GM19463 (cell line): Measurements from ENCODE around the gene TK2.
"Not testable (repeated sequence)": the region's sequence is repeated elsewhere in the genome, so short reads cannot be mapped to it uniquely, and the experiment has no call there.

Experiments
- ATAC-seq: cut with Tn5 transposase; IDR thresholded peaks from one replicate; pipeline ENCODE4 v1.9.1; 2021; ENCODE audit warnings: mild to moderate bottlenecking, moderate library complexity; ENCODE audit not compliant: unreplicated experiment

The TK2 gene

GRCh38 chr16:66574081-66574480 is 24.2 kb upstream of the TK2 start:
- no peak for ATAC-seq

DNA sequence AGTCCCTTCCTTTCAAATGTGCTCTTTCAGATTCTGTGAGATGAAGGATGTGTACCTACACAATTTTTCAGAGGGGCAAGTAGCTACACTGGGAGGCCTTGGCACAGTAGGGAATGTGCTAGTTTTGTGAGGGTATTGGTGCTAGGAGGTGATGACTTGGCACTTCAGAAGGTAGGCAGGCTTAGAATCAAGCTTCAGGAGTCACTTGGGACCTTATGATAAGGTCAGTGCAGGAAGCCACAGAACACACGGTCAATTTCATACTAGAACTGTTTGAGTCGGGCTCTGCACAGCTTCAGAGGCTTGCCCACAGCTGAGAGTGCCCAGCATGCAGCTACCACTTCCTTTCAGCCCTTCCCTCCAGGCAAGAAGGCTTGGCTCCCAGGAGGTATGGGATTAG is 22.4 kb upstream of the TK2 start:
- ATAC-seq, result no peak

GRCh38 chr16:66569827-66570405 is 20.0 kb upstream of the TK2 start:
- no peak for ATAC-seq

DNA sequence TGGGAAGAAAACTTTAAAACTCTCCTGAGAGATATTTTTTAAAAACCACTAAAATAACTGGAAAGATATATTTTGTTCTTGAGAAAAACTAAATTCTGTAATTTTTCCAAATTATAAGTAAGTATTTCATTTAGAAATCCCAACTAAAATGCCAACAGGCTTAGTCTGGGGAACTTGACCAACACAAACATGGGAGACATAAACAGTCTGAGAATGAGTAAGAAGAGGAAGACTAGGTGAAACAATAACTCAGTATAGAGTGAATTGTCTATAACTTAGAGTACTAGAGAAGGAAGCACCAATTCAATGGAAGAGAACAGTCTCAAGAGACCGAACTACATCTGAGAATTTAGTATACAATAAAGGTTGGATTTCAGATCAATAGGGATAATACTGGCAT is 19.2 kb upstream of the TK2 start:
- no peak for ATAC-seq

DNA sequence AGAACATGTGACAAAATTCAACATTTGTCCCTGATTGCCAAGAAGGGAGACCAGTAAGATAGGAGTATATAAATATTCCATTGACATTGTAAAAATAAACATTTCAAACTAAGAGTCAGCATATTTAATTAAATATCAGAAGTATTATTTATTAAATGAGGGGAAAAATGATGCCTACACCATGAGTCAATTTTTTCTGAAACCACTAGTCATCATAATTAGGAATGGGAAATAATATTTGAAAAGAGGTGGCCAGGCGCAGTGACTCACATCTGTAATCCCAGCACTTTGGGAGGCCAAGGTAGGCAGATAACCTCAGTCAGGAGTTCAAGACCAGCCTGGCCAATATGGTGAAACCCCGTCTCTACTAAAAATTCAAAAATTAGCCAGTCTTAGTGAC is 18.4 kb upstream of the TK2 start:
- ATAC-seq, result no peak

- not testable (repeated sequence) for ATAC-seq
These were observed 17.3 kb upstream of the TK2 start for GRCh38 chr16:66567270-66567669.

DNA sequence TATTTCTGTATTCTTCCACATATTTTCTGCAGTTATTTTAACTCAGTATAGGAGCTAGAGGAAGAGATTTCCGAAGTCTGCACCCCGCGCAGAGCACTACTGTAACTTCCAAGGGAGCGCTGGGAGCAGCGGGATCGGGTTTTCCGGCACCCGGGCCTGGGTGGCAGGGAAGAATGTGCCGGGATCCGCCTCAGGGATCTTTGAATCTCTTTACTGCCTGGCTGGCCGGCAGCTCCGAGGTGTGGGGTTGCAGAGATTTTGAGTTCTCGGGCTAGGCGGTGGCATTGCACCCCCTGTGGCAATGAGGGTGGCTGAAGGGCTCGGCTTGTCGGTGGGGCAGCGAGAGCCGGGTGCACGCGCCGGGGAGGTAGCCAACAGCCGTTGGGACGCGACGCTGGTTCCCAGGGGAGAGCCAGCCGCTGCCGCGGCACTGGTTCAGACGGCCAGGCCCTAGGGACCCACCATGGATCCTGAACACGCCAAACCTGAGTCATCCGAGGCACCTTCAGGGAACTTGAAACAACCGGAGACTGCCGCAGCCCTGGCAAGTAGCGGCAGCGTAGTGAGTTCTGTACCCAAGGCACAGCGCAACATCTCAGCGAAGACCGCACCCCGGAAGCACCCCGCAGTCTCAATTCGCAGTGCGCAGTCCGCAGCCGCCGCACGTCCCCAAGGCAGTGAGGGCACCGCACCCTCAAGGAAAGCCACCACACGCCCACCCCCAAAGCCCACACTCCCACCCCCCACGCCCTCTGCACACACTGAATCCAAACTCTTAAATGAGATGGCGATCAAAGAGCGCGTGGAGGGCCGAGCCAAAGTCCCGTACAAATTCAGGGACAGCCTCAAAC is 16.4 kb upstream of the TK2 start, which contains the start of gene CMTM1:
CMTM1 (plus strand) TSS at position 389 of the 851 bp plus-strand sequence; CDS start at position 464, 75 bp downstream.
- no peak for ATAC-seq

DNA sequence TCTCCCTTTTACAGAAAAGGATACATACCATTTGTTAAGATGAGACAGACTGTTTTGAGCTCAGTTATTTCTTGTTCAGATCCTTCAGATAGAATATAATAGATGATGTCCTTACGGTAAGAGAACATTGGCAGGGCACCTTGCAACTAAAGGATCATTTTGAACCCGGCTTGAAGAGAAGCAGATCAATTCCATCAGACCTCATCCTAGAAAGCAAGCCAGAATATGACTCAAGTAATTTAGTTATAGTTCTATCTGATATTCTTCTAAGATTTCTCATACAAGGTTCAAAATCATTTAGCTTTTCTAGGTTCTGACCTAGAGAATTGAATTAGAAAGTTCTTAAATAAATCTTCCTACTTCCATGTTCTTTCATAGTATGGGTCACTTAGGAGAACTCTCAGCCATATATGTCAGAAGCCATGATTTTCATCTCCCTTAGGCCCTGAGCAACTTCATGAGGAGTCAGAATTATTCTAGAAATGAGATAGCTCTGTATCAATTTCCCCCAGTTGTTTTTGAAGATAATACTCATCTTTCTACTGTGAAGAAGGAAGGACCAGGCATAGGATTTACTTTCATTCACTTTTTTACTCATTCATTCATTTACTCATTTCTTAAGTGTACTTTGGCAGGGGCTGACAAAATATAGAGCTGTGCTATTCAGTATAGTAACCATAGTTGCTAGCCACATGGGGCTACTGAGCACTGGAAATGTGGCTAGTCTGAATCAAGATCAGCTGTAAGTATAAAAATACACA is 13.8 kb upstream of the TK2 start:
- ATAC-seq, result no peak

- ATAC-seq, result no peak
These were observed 13.1 kb upstream of the TK2 start for GRCh38 chr16:66562986-66563385.

GRCh38 chr16:66562409-66562808 is 12.5 kb upstream of the TK2 start:
- no peak for ATAC-seq

DNA sequence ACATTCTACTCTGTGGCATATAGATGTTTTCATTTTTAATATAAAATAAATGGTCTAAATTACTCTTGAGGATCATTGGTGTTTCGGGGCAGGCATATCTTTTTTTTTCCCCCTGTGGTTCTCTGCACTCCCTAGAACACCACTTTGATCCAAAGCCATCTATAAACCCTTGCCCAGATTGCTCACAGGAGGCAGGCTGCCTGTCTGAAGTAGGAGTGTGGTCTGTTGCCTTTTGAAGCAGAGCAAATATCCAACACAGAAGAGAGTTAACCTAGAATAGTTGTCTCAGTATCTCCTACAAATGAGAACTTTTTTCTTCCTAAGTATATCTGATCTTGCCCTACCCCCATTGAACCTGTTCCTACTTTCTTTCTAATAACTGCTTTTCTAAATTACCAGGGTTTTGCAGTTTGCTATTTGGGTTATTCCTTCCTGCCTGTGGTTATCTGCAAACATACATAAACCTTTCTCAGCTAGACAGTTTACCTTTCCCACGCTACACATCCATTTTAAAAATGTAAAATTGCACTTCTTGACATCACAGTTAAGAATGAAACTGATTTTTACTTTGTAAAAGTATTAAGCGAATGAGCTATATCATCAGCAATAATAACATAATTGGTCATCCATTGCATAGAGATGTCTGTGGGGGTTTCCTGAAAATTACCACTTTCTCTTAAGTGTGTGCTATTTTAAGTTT is 11.6 kb upstream of the TK2 start:
- ATAC-seq, result no peak

GRCh38 chr16:66560107-66560506 is 10.2 kb upstream of the TK2 start:
- no peak for ATAC-seq

DNA sequence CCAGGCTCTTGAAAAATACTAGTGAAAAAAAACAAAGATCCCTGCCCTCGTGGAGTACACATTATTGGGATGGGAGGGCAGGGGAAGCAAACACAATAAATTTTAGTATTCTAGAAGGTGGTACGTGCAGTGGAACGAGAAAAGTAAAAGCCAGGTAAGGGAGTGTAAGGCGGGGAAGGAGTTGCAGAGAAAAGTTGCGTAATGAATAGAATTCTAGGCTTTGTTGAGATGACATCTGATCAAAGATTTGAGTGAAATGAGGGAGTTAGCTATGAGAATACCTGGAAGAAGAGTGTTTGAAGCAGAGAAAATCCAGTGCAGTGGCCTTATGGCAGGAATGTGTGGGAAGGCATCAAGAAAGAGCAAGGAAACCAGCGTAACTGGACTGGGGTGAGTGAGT is 4.6 kb upstream of the TK2 start:
- ATAC-seq, result no peak

DNA sequence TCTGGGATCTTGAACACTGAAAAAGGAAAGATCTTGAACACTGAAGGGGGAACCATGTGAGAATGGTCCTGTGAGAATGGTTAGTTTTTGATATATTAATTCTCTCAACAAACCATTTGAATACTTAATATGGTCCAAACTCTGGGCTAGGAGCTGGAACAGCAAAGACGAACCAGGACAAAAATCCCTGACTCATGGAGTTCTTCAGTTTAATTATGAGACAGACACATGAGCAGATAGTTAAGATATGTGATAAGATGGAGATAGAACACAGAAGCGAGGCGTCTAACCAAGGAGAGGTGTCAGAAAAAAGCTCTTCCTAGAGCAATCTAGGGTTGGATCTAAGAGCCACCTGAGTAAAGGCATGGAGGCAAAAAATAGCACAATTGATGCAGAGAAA is 4.1 kb upstream of the TK2 start:
- ATAC-seq, result no peak

DNA sequence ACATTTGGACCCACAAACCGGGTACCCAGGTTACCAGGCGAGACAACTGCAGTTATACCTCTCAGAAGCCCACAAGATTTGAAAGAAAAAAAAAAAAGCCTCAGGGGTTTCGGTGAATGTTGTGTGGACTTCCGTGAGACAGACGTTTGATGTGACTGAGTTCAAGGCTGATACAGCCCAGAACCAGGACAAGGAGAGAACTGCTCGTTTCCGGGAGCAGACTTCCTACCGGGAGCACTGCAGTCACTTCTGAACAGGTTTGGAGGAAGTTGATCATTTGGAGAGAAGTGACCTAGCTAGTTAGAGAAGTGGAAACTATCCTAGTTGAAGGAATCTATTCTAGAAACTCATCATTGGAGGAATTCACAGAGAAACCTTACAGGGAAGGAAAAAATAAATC is 3.3 kb upstream of the TK2 start:
- no peak for ATAC-seq

- ATAC-seq, result peak; percentile 61
These were observed 2.6 kb upstream of the TK2 start, which contains the start of gene CKLF for GRCh38 chr16:66552286-66553177. CKLF (plus strand) TSS chr16:66552576; CDS start chr16:66552716, 140 bp downstream.

GRCh38 chr16:66551788-66552285 is 1.9 kb upstream of the TK2 start:
- no peak for ATAC-seq

GRCh38 chr16:66551348-66551759 is 1.4 kb upstream of the TK2 start:
- no peak for ATAC-seq

DNA sequence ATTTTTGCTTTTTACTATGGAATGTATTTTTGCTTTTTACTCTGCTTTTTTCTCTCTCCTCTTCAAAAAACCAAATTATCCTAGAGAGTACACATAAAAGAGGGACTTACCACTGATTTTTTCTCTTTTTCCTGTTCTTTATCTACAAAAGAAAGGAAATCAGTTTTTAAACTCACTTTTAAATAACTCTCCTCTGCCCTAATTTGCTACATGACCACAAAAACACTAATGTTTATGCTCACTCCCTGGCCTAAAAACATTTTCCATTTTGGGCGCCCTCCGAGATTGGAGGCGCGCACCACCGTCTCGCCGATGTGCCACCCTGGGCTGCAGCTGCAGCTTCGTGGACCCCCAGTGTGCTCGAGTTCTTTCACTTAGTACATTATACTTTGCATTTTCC is 1.1 kb downstream of the TK2 start:
- no peak for ATAC-seq

GRCh38 chr16:66548068-66548467 is 1.9 kb downstream of the TK2 start:
- no peak for ATAC-seq
